HG03558 (cell line): ENCODE results near the gene POP5.
"Not testable (repeated sequence)": the region's sequence is repeated elsewhere in the genome, so short reads cannot be mapped to it uniquely, and the experiment has no call there.

Experiments used
- ATAC-seq: cut with Tn5 transposase; IDR thresholded peaks from one replicate; pipeline ENCODE4 v1.9.1; 2021; ENCODE audit warnings: moderate number of reproducible peaks; ENCODE audit not compliant: unreplicated experiment; ENCODE audit errors: extremely low read depth

The POP5 gene

DNA sequence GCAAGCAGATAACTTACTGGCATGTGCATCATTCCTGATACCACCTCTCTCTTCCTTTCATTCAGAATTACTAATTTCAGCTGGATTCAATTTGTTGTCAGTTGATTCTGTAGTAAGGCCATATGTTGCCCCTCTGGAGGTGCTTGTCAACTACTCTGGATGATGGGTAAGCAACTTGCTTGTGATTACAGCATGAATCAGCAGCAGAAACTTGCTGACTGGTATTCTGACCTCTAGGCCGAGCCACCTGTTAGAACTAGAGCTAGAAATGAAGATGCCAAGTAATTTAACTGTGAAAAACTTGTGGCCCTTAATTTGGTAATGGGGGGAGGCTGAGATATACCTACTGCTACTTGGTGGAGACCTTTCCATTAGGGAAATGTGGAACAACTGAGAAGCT lies 41.9 kb downstream of the POP5 start:
- ATAC-seq = no peak

DNA sequence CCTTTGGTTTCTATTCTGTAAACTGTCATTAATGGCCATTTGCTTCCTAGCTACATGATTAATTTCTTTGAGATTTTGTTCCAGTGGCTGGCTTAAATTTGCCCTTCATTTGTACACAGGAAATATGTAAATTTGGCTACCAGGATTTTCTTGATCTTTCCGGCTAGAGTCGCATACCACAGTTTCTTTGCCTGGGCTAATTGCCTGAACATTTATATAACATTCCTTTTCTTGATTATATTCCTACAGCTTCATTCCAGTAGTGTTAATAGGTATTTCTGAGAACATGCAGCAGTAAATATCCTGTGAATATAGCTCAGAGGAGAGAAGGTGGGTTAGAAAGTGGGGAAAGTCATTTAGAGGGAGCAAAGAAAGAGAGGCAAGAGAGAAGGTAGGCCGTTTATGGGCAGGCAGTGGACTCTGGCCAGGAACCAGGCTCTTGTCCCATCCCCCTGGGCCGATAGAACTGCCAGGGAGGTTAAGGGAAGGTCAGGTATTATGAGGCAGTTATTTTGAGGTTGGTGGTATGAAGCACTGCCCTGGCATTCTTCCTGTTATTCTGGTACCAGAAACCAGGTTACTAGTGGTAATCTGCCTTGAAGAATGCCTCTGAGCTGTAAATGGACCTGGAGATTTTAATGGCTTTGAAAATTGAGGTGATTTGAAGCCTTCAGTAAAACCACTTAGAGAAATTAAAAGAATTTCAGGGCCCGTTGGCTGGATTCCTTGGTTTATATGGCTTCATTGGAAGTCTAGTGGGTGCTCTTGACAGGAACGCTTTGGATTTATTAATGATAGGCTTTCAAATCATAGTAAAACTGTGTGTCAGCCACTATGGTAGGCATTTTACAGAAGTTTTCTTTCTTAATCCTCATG lies 42.7 kb downstream of the POP5 start:
- no peak for ATAC-seq

DNA sequence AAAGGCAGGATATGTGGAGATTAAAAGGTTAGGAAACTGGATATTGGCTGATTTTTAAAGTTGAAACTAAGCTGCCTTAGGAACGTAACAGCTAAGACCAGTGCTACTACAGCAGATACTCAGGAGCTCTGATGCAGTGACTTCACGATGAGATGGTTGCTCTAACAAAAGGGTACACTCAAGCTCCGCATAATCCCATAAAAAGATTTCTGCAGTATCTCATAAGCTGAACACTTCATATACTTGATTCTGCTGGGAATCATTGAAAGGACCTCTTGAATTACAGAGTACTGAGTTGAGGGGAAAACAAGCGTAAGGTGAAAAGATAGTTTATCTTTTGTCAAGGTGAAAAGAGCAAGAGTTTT lies 43.4 kb downstream of the POP5 start:
- no peak for ATAC-seq

GRCh38 chr12:120536064-120536791 lies 45.0 kb downstream of the POP5 start:
- ATAC-seq = no peak

DNA sequence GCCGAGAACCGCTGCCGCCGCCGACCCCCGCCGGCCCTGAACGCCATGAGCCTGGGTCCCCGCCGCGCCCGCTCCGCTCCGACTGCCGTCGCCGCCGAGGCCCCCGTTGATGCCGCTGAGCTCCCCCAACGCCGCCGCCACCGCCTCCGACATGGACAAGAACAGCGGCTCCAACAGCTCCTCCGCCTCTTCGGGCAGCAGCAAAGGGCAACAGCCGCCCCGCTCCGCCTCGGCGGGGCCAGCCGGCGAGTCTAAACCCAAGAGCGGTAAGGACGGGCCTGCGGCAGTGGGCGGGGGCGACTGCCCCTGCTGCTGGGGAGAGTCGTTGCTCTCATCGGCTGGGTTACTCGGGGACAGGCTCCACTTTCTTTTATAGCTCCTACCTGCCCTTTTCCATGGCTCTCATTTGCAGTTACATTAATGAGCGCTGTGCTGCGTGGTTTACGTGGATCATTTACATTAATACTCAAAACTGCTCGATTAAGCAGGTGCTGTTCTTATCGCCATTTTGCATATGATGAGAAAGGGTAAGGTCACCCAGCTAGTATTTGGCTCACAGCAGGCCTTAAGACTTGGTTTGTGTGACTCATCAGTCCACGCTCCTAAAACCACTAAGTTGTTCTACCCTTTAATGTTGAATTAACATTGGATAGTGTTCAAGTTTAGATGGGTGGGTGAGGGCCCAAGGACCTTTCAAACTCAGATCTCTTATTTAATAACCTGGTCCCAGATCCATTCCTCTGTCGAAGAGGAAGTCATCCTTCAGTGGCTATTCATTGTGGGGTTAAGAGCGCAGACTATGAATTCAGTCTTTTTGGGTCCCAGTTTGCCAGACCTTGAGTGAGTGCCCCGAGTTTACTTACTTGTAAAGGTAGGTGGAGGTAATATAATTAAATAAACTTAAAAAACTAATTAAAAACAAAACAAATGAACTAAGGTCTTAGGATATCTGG lies 46.2 kb downstream of the POP5 start:
- ATAC-seq = no peak

DNA sequence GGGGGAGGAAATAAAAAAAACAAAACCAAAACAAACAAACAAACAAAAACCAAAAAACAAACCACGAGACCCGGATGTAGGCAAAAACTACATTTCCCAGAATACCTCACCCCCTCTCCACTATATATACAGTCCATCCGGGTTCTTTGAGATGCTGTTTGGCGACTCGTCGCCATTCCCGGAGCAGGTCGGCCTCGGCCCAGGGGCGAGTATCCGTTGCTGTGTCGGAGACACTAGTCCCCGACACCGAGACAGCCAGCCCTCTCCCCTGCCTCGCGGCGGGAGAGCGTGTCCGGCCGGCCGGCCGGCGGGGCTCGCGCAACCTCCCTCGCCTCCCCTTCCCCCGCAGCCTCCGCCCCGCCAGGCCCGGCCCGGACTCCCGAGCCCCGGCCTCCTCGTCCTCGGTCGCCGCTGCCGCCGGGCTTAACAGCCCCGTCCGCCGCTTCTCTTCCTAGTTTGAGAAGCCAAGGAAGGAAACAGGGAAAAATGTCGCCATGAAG lies 46.9 kb downstream of the POP5 start, which contains the start of gene RNF10:
Gene RNF10, plus strand, starts transcription at position 154 of the 500 bp plus-strand sequence. CDS start 456 bp downstream, outside the sequence.
- no peak for ATAC-seq

GRCh38 chr12:120532701-120533238 lies 48.4 kb downstream of the POP5 start:
- ATAC-seq = no peak

- not testable (repeated sequence) for ATAC-seq
These were observed 50.8 kb downstream of the POP5 start for GRCh38 chr12:120530418-120530761.

DNA sequence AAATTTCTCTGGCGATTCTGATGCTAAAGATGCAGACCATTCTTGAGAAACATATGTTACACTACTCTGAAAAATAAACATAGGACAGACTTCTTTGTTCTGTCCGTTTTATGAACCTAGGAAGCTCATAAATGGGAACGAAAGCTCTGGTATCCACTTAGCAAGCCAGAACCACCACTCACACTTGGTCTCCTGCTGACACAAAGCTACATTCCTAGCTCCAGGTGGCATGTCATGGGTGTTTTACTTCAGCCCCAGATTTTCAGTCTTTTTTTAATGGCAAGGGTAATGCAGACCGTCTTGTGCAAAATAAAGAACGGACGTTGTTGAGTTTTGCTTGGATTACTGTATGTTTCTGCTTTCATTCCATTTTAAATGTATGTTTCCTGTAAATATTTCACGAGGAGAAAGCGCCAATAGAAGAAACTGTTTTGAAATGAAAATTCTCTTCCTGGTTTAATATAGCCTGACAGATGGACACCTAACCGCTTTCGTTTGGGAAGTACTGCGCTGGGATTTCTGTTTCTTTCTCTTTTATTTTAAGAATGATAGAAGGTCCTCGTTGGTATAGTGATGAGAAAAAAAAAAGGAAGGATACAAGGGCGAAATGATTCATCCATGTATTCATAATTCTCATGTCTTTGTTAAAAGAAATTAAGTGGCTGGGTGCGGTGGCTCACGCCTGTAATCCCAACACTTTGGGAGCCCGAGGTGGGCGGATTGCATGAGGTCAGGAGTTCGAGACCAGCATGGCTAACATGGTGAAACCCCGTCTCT lies 51.4 kb downstream of the POP5 start:
- no peak for ATAC-seq

GRCh38 chr12:120528861-120529525 lies 52.2 kb downstream of the POP5 start, which contains the start of gene COQ5:
Gene COQ5 (minus strand): TSS chr12:120529158. CDS start chr12:120529141, 17 bp downstream.
- ATAC-seq = peak; percentile 64
